H1 (cell line): Measurements from ENCODE around the gene FBN1. TPM values are rescaled to one million over a fixed set of nuclear protein-coding genes. Genes with fewer than 3 reads are reported as not detected.

Experiments
- CTCF ChIA-PET: fragments of 300-600 bp; sonication (Branson Sonifier 250); formaldehyde crosslinking; loops from one replicate; lab custom pipeline; 2021; ENCODE audit not compliant: partially characterized antibody; lab: Charles Lee
- POLR2A ChIA-PET: fragments of 300-600 bp; sonication (Branson Sonifier 250); formaldehyde crosslinking; loops from one replicate; lab custom pipeline; 2021; ENCODE audit warnings: inconsistent platforms; ENCODE audit not compliant: partially characterized antibody; lab: Charles Lee
- DNase-seq, 2 experiments: peaks; one replicate each; pipeline versions ENCODE4 v3.0.0 to v3.0.0-alpha.2; 2010 to 2022; ENCODE audit warnings: low spot score in 2 of 2, low read depth in 1 of 2, mixed read lengths in 1 of 2
- FAIRE-seq: peaks from 2 replicates; lab custom pipeline; 2011; peaks lifted over from hg19 to GRCh38; lab: Jason Lieb, UNC
- H2AFZ ChIP-seq: 2 replicates; pipeline ENCODE4 v1.8.1; 2012; ENCODE audit warnings: low read length, inconsistent platforms
- H2AK5ac ChIP-seq: 2 replicates; pipeline ENCODE4 v1.6.1; 2013; ENCODE audit warnings: low read depth, low read length
- H2BK120ac ChIP-seq: replicated peaks from 2 replicates; pipeline ENCODE3; 2013; ENCODE audit warnings: low read depth, low read length, inconsistent platforms
- H2BK12ac ChIP-seq: 2 replicates; pipeline ENCODE4 v1.6.1; 2013; ENCODE audit warnings: low read depth, low read length
- H2BK15ac ChIP-seq: 2 replicates; pipeline ENCODE4 v1.6.1; 2013; ENCODE audit warnings: low read length
- H2BK20ac ChIP-seq: 2 replicates; pipeline ENCODE4 v1.6.1; 2013; ENCODE audit warnings: low read length
- H2BK5ac ChIP-seq: 2 replicates; pipeline ENCODE4 v1.6.1; 2013; ENCODE audit warnings: low read depth, low read length
- H3K14ac ChIP-seq: 2 replicates; pipeline ENCODE4 v1.6.1; 2013; ENCODE audit warnings: inconsistent platforms; ENCODE audit not compliant: insufficient read length
- H3K18ac ChIP-seq: 2 replicates; pipeline ENCODE4 v1.6.1; 2013; ENCODE audit warnings: low read length; ENCODE audit errors: extremely low read depth
- H3K23ac ChIP-seq: 2 replicates; pipeline ENCODE4 v1.6.1; 2013; ENCODE audit warnings: inconsistent platforms; ENCODE audit not compliant: insufficient read length
- H3K23me2 ChIP-seq: 2 replicates; pipeline ENCODE4 v1.6.1; 2013; ENCODE audit warnings: low read depth, low read length
- H3K27ac ChIP-seq: 2 replicates; pipeline ENCODE4 v1.6.1; 2011; ENCODE audit warnings: low read depth, low read length, inconsistent platforms
- H3K27me3 ChIP-seq, 4 experiments: replicated peaks in 1 of 4; 1 replicate in 1 of 4; 2 replicates in 3 of 4; pipeline versions ENCODE4 v1.6.1 to v1.8.1; 2011 to 2013; ENCODE audit warnings: low read length in 3 of 4, mild to moderate bottlenecking in 3 of 4, inconsistent platforms in 2 of 4, mixed read lengths in 2 of 4, moderate library complexity in 1 of 4; ENCODE audit not compliant: control insufficient read depth in 3 of 4, insufficient read depth in 3 of 4; ENCODE audit errors: extremely low read depth in 1 of 4
- H3K36me3 ChIP-seq, 4 experiments: 2 replicates each; pipeline versions ENCODE4 v1.6.1 to v1.8.1; 2011 to 2013; ENCODE audit warnings: mild to moderate bottlenecking in 4 of 4, low read length in 3 of 4, moderate library complexity in 2 of 4, control low read depth in 1 of 4, inconsistent platforms in 1 of 4; ENCODE audit not compliant: insufficient read depth in 4 of 4, control insufficient read depth in 2 of 4
- H3K4ac ChIP-seq: replicated peaks from 2 replicates; pipeline ENCODE3; 2013; ENCODE audit warnings: low read length, low read depth, mixed read lengths, inconsistent platforms; ENCODE audit not compliant: insufficient read length
- H3K4me1 ChIP-seq, 4 experiments: replicated peaks in 1 of 4; 1 replicate in 1 of 4; 2 replicates in 3 of 4; pipeline versions ENCODE4 v1.6.1 to v1.8.1; 2011 to 2013; ENCODE audit warnings: low read length in 3 of 4, inconsistent platforms in 2 of 4, mixed read lengths in 1 of 4; ENCODE audit not compliant: insufficient read depth in 4 of 4, control insufficient read depth in 3 of 4
- H3K4me2 ChIP-seq, 2 experiments: 2 replicates each; pipeline versions ENCODE4 v1.6.1 to v1.8.1; 2011 to 2013; ENCODE audit warnings: low read depth in 2 of 2, low read length in 2 of 2, control low read depth in 1 of 2, inconsistent platforms in 1 of 2, mild to moderate bottlenecking in 1 of 2; ENCODE audit not compliant: insufficient read depth in 1 of 2
- H3K4me3 ChIP-seq, 4 experiments: fragments of 200-600, 300-600 bp in 1 of 4; sonication (generic), shearing (Covaris generic), sonication (Bioruptor Twin) in 1 of 4; 2 replicates each; pipeline versions ENCODE4 v1.5.1 to v1.8.1; 2011 to 2016; ENCODE audit warnings: low read length in 4 of 4, low read depth in 3 of 4, control low read depth in 2 of 4, inconsistent platforms in 2 of 4, mild to moderate bottlenecking in 2 of 4, mixed read lengths in 1 of 4, moderate library complexity in 1 of 4; ENCODE audit not compliant: insufficient read depth in 2 of 4; ENCODE audit errors: extremely low read depth in 1 of 4
- H3K56ac ChIP-seq: replicated peaks from 2 replicates; pipeline ENCODE3; 2013; ENCODE audit warnings: low read depth, mild to moderate bottlenecking, mixed read lengths, low read length, inconsistent platforms; ENCODE audit not compliant: insufficient read length
- H3K79me1 ChIP-seq: 2 replicates; pipeline ENCODE4 v1.6.1; 2013; ENCODE audit warnings: low read depth, low read length, control low read depth
- H3K79me2 ChIP-seq, 2 experiments: 2 replicates each; pipeline versions ENCODE4 v1.6.1 to v1.8.1; 2012 to 2013; ENCODE audit warnings: low read length in 2 of 2, mild to moderate bottlenecking in 2 of 2, inconsistent platforms in 1 of 2; ENCODE audit not compliant: insufficient read depth in 2 of 2, control insufficient read depth in 1 of 2
- H3K9ac ChIP-seq, 4 experiments: replicated peaks in 1 of 4; 1 replicate in 1 of 4; 2 replicates in 3 of 4; pipeline versions ENCODE4 v1.6.1 to v1.8.1; 2011 to 2013; ENCODE audit warnings: low read depth in 3 of 4, low read length in 3 of 4, control low read depth in 2 of 4, mild to moderate bottlenecking in 2 of 4, moderate library complexity in 2 of 4, inconsistent platforms in 1 of 4; ENCODE audit errors: extremely low read depth in 1 of 4
- H3K9me3 ChIP-seq, 2 experiments: 2 replicates each; pipeline versions ENCODE4 v1.6.1 to v1.8.1; 2012 to 2013; ENCODE audit warnings: mild to moderate bottlenecking in 2 of 2, moderate library complexity in 2 of 2, control low read depth in 1 of 2, inconsistent platforms in 1 of 2, low read depth in 1 of 2, low read length in 1 of 2, mixed read lengths in 1 of 2; ENCODE audit not compliant: insufficient read depth in 2 of 2
- H4K20me1 ChIP-seq, 2 experiments: replicated peaks in 1 of 2; 2 replicates each; pipeline versions ENCODE3 to v1.8.1; 2011 to 2013; ENCODE audit warnings: inconsistent platforms in 2 of 2, low read length in 2 of 2, mild to moderate bottlenecking in 1 of 2; ENCODE audit not compliant: insufficient read depth in 2 of 2, control insufficient read depth in 1 of 2
- H4K5ac ChIP-seq: 2 replicates; pipeline ENCODE4 v1.6.1; 2013; ENCODE audit warnings: low read length, low read depth, mixed read lengths, inconsistent platforms; ENCODE audit not compliant: insufficient read length
- H4K8ac ChIP-seq: 2 replicates; pipeline ENCODE4 v1.8.0; 2013; ENCODE audit warnings: mild to moderate bottlenecking, moderate library complexity, low read length, inconsistent platforms; ENCODE audit not compliant: insufficient read depth; ENCODE audit errors: extremely low read depth
- H4K91ac ChIP-seq: replicated peaks from 2 replicates; pipeline ENCODE3; 2013; ENCODE audit warnings: low read length, mixed read lengths, inconsistent platforms; ENCODE audit not compliant: insufficient read length
- ATF2 ChIP-seq: IDR thresholded peaks from 2 replicates; pipeline ENCODE4 v1.6.1; 2012; ENCODE audit warnings: low read length, inconsistent platforms
- BCL11A ChIP-seq, 2 experiments: IDR thresholded peaks; one replicate each; pipeline ENCODE4 v1.6.1; 2011; ENCODE audit warnings: low read depth in 2 of 2, low read length in 2 of 2, mild to moderate bottlenecking in 2 of 2
- CEBPB ChIP-seq: IDR thresholded peaks from 2 replicates; pipeline ENCODE4 v1.6.1; 2012; ENCODE audit warnings: low read depth, low read length
- CHD2 ChIP-seq: IDR thresholded peaks from 2 replicates; pipeline ENCODE4 v1.6.1; 2012; ENCODE audit warnings: low read length, improper control_type of control experiment
- EGR1 ChIP-seq: IDR thresholded peaks from 2 replicates; pipeline ENCODE4 v1.6.1; 2011; ENCODE audit warnings: low read depth, low read length, borderline replicate concordance
- HDAC6 ChIP-seq: IDR thresholded peaks from one replicate; pipeline ENCODE4 v1.7.1; 2012; ENCODE audit warnings: low read depth, mild to moderate bottlenecking, inconsistent platforms, low read length, moderate library complexity
- KDM1A ChIP-seq: fragments of 200-600, 300-600 bp; sonication (generic); IDR thresholded peaks from 2 replicates; pipeline ENCODE4 v1.7.1; 2016; ENCODE audit warnings: mild to moderate bottlenecking, low read length, borderline replicate concordance
- NANOG ChIP-seq: IDR thresholded peaks from 2 replicates; pipeline ENCODE4 v1.6.1; 2011; ENCODE audit warnings: low read length, low read depth, mild to moderate bottlenecking, inconsistent platforms; ENCODE audit not compliant: insufficient read depth, poor library complexity, severe bottlenecking
- RAD21 ChIP-seq, 2 experiments: IDR thresholded peaks in 1 of 2; conservative IDR thresholded peaks in 1 of 2; 2 replicates each; pipeline ENCODE4 v1.6.1; 2011; ENCODE audit warnings: low read depth in 2 of 2, low read length in 2 of 2, improper control_type of control experiment in 1 of 2, inconsistent platforms in 1 of 2, mild to moderate bottlenecking in 1 of 2, moderate library complexity in 1 of 2
- SP4 ChIP-seq: IDR thresholded peaks from 2 replicates; pipeline ENCODE4 v1.6.1; 2012; ENCODE audit warnings: low read length, inconsistent platforms
- TAF1 ChIP-seq: IDR thresholded peaks from 2 replicates; pipeline ENCODE4 v1.6.1; 2011; ENCODE audit warnings: mild to moderate bottlenecking, low read depth, low read length
- YY1 ChIP-seq: IDR thresholded peaks from 2 replicates; pipeline ENCODE4 v1.6.1; 2011; ENCODE audit warnings: low read depth, mild to moderate bottlenecking, low read length
- ZNF274 ChIP-seq: IDR thresholded peaks from 2 replicates; pipeline ENCODE4 v1.7.0; 2012; ENCODE audit warnings: low read length, borderline replicate concordance; ENCODE audit errors: extremely low read depth
- WGBS, 2 experiments: shearing (Covaris generic) in 1 of 2; methylation state at CpG; one replicate each; pipeline versions ENCODE4 v1.1.6 to v1.1.7; 2013 to 2015; ENCODE audit warnings: low lambda C conversion rate in 2 of 2, mixed read lengths in 2 of 2, inconsistent platforms in 1 of 2, low coverage in 1 of 2, missing lambda C conversion rate in 1 of 2; ENCODE audit not compliant: insufficient replicate concordance in 2 of 2, insufficient coverage in 1 of 2, insufficient read length in 1 of 2; ENCODE audit errors: extremely low coverage in 1 of 2, missing lambda C conversion rate in 1 of 2; 5-methylcytosine and 5-hydroxymethylcytosine counted together
- polyA plus RNA-seq, 7 experiments: library from polyadenylated mRNA; depleted of rRNA in 3 of 7; stranded (reverse) in 5 of 7; unstranded in 2 of 7; fragments of >200 nt in 5 of 7; fragments of 200-250 nt in 2 of 7; gene quantifications; 1 replicate in 5 of 7; 2 replicates in 1 of 7; 4 replicates in 1 of 7; pipeline versions ENCODE4 v1.2.1 to v1.2.3, GENCODE V29; 2011 to 2013; ENCODE audit warnings: missing spikeins in 2 of 7, mixed read lengths in 2 of 7
- total RNA-seq: library from RNA; stranded (reverse); fragmentation: NEBNext Ultra II Directional; extraction: Animal tissue kit (Norgen Biotek cat#: 25700); gene quantifications from 2 replicates; pipeline ENCODE4 v1.2.1, GENCODE V29; 2021

FBN1 gene
- total and polyA plus RNA-seq, 2 of the 8 experiments (the other 6 are each of a cell fraction or from before 2014, with no cell fraction given) = 3.0 to 4.0 TPM

GRCh38 chr15:48652510-48653076 lies 7.1 kb upstream of the FBN1 start:
- H3K27me3 ChIP-seq = peaks cover 0 to 2% (median 0%) of the 10 kb centered on the region in 4 experiments; a peak in 1 of 7 replicates
- no peak overlapping the region for H2BK20ac ChIP-seq
- H3K79me2 ChIP-seq = no peaks in the 10 kb centered on the region
- no peak overlapping the region for H3K27ac ChIP-seq
- ChIA-PET CTCF (no interaction called here), POLR2A (no interaction called here)
- H3K36me3 ChIP-seq = no peaks in the 10 kb centered on the region
- H3K79me1 ChIP-seq = no peaks in the 10 kb centered on the region; the same call in 1 of the 2 replicates
- no peak overlapping the region for H2BK15ac ChIP-seq
- no peak overlapping the region for H2BK5ac ChIP-seq
- WGBS, 2 experiments = 92% methylated on average over 6 of the region's 6 CpGs; no CpG with 5 or more reads in 1 of the 2 experiments
- no peak overlapping the region for H3K23ac ChIP-seq
- H3K23me2 ChIP-seq = no peaks in the 10 kb centered on the region
- no peak overlapping the region for H3K18ac ChIP-seq
- H3K4me2 ChIP-seq = no peak overlapping the region
- no peak overlapping the region for H4K5ac ChIP-seq
- H2AFZ ChIP-seq = no peak overlapping the region
- no peak overlapping the region for H3K4me3 ChIP-seq
- FAIRE-seq = no peak
- DNase-seq = no peak
- H3K4ac ChIP-seq = no peak overlapping the region
- H2BK120ac ChIP-seq = no peak overlapping the region
- H3K14ac ChIP-seq = no peak overlapping the region
- H4K91ac ChIP-seq = no peak overlapping the region
- no peak overlapping the region for H3K9ac ChIP-seq
- no peaks in the 10 kb centered on the region for H3K4me1 ChIP-seq
- no peaks in the 10 kb centered on the region for H4K20me1 ChIP-seq
- no peak overlapping the region for H3K56ac ChIP-seq
- no peak overlapping the region for H2AK5ac ChIP-seq
- no peaks in the 10 kb centered on the region; a peak in 1 of 4 replicates for H3K9me3 ChIP-seq
- H2BK12ac ChIP-seq = no peak overlapping the region
- H4K8ac ChIP-seq = no peak overlapping the region
- no peak for TF ChIP-seq BCL11A (IDR thresholded peaks at IDR 0.05; ENCODE audit: low read depth in 2 of 2, low read length in 2 of 2)
- no peak for TF ChIP-seq KDM1A
- no peak for TF ChIP-seq ZNF274
- TF ChIP-seq CEBPB = no peak
- TF ChIP-seq HDAC6 = no peak
- TF ChIP-seq TAF1 = no peak
- no peak for TF ChIP-seq RAD21 (IDR thresholded peaks at IDR 0.05 in 1 of 2, conservative IDR thresholded peaks at IDR 0.05 in 1 of 2; ENCODE audit: low read depth in 2 of 2, low read length in 2 of 2)
- no peak for TF ChIP-seq CHD2
- TF ChIP-seq SP4 = no peak
- TF ChIP-seq NANOG = no peak
- no peak for TF ChIP-seq YY1
- no peak for TF ChIP-seq EGR1
- TF ChIP-seq ATF2 = no peak
